GM23338 (cell line): ENCODE measurements around the gene KRT3.

ENCODE experiments used
- CREB1 ChIP-seq: fragments of 250-450 bp; sonication (Bioruptor Pico); IDR thresholded peaks from 2 replicates; pipeline ENCODE4 v1.5.0; 2020; ENCODE audit warnings: low read depth, mild to moderate bottlenecking, moderate library complexity
- CTCF ChIP-seq, 2 experiments: fragments of 200-600 bp in 1 of 2; sonication (generic) in 1 of 2; conservative IDR thresholded peaks; 2 replicates each; pipeline versions ENCODE4 v1.5.1 to v1.6.1; 2016 to 2017; ENCODE audit warnings: antibody characterized with exemption in 2 of 2, low read depth in 2 of 2, mild to moderate bottlenecking in 2 of 2, moderate library complexity in 1 of 2
- ETS1 ChIP-seq: IDR thresholded peaks from 2 replicates; pipeline ENCODE4 v1.6.1; 2016; ENCODE audit warnings: antibody characterized with exemption
- EZH2 ChIP-seq: fragments of 200-600 bp; sonication (generic); IDR thresholded peaks from one replicate; pipeline ENCODE4 v1.8.0; 2017; ENCODE audit warnings: antibody characterized with exemption, mild to moderate bottlenecking, low read depth; ENCODE audit not compliant: unreplicated experiment
- EZH2phosphoT487 ChIP-seq: fragments of 200-600 bp; sonication (generic); IDR thresholded peaks from one replicate; pipeline ENCODE4 v1.8.1; 2018; ENCODE audit warnings: antibody characterized with exemption; ENCODE audit not compliant: unreplicated experiment
- JUNB ChIP-seq: IDR thresholded peaks from one replicate; pipeline ENCODE4 v1.6.1; 2016; ENCODE audit warnings: antibody characterized with exemption; ENCODE audit not compliant: unreplicated experiment
- NANOG ChIP-seq: IDR thresholded peaks from 2 replicates; pipeline ENCODE4 v1.6.1; 2016; ENCODE audit warnings: antibody characterized with exemption, borderline replicate concordance
- POLR2AphosphoS5 ChIP-seq: IDR thresholded peaks from 2 replicates; pipeline ENCODE4 v1.6.1; 2016; ENCODE audit warnings: antibody characterized with exemption, low read depth
- REST ChIP-seq: IDR thresholded peaks from one replicate; pipeline ENCODE4 v1.6.1; 2018; ENCODE audit warnings: antibody characterized with exemption; ENCODE audit not compliant: unreplicated experiment
- STAT1 ChIP-seq: IDR thresholded peaks from one replicate; pipeline ENCODE4 v1.6.1; 2016; ENCODE audit warnings: antibody characterized with exemption; ENCODE audit not compliant: unreplicated experiment
- ZNF114 ChIP-seq: fragments of 250-450 bp; sonication (Bioruptor Pico); IDR thresholded peaks from 2 replicates; pipeline ENCODE4 v1.5.0; 2020; ENCODE audit warnings: mild to moderate bottlenecking, moderate library complexity
- ZNF331 ChIP-seq: fragments of 250-450 bp; sonication (Bioruptor Pico); IDR thresholded peaks from 2 replicates; pipeline ENCODE4 v1.5.0; 2020; ENCODE audit warnings: low read depth, mild to moderate bottlenecking, moderate library complexity
- ZNF462 ChIP-seq: fragments of 250-450 bp; sonication (Bioruptor Pico); IDR thresholded peaks from 2 replicates; pipeline ENCODE4 v1.5.0; 2020; ENCODE audit warnings: mild to moderate bottlenecking, moderate library complexity

- TF ChIP-seq EZH2 (no peak), CTCF (conservative IDR thresholded peaks at IDR 0.05; ENCODE audit: low read depth in 2 of 2) (no peak), POLR2AphosphoS5 (no peak), ETS1 (no peak), JUNB (no peak), REST (no peak), EZH2phosphoT487 (no peak), ZNF114 (no peak), CREB1 (CRISPR knock-in tag) (no peak), STAT1 (no peak), ZNF462 (CRISPR knock-in tag) (no peak), ZNF331 (CRISPR knock-in tag) (no peak), NANOG (no peak)
Measured at GRCh38 chr12:52795694-52796428, at the start of gene KRT3.
